ENCODE results near the gene PELI1.
A peak's percentile ranks its signal among the peaks of the same experiment; 100 is the strongest.

The PELI1 gene, protein sequence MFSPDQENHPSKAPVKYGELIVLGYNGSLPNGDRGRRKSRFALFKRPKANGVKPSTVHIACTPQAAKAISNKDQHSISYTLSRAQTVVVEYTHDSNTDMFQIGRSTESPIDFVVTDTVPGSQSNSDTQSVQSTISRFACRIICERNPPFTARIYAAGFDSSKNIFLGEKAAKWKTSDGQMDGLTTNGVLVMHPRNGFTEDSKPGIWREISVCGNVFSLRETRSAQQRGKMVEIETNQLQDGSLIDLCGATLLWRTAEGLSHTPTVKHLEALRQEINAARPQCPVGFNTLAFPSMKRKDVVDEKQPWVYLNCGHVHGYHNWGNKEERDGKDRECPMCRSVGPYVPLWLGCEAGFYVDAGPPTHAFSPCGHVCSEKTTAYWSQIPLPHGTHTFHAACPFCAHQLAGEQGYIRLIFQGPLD

DNA sequence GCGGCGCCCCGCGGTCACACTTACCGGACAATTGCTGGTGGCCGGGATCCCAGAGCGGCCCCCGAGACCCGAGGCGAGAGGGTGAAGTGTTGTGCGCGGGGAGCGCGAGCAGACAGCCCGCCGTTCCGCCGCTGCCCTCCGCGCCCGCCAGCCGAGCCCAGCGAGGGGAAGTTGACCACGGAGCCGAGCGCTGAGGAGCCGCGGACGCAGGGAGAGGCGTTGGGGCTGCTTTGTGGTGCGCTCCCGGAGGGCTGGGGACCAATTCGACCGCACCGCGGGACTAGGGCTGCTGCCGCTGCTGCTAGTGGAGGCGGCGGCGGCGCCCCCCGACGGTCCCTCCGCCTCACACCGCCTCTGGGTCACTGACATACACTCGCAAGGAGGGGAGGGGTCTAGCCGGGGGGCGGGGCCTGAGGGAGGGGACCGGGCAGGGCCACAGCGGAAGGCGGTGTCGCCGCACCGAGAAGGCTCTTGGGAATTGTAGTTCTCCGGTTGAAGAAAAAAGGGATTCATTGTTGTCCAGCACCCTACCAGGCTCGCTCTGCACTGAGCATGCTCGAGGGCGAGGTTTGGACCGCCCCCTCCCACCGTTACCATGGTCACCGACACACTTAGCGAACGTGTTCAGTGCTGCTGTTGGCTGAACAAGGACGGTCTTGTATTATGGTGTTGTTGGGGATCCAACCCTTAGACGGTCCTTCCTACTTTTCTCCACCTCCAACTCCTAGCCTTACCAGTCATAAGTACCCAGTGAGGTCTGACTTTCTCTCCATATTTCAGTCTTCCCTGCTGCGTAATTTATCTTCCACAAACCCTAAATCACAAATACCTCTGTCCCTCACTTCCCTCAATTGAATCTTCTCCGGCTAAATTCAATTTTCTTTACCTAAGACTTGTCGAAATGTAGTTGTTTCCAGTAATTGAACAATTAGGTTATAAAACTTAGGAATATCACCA lies at the start of gene PELI1:
Gene PELI1, minus strand, starts transcription at position 364 of the 957 bp plus-strand sequence. CDS start 36,110 bp downstream, outside the sequence.
- DNase-seq: peak; percentile 98 to 99

DNA sequence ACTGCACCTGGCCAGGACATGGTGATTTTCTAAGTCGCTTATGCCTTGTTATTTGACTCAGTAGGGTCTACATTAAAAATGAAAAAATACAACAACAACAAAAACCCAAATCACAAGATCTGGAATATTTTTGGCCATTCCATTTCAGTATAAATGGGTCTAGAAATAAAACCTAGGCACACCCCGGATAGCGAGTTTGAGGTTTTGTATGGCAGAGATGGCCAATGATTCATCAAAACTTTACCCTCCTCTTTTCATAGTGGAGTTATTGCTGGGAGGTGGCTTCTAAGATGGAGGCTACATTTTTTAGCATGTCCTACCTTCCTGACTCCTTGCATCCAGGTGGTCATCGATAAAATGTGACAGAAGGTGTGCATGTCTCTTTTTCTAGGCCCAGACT lies 49.3 kb upstream of the PELI1 start:
- DNase-seq: no peak

DNA sequence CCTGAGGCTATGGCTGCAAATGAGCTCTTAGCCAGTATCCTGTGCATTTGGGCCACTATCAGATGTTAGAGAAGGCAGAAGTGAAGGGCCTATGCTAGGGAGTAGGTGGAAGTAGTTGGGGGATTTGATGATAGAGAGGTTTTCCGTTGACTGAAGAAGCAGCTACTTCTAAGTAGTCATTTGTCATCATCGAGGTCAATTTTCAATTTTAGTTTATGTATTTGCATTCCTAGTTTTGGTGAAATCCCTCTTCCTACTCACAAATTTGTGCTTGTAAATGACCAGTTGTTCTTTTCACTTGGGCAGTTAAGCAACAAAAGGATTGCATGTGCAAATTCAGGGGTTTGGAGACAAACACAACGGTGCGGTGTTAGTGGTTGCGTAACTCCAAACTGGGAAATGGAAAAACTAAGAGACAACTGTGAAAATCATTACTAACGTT lies 48.5 kb upstream of the PELI1 start:
- DNase-seq: no peak

DNA sequence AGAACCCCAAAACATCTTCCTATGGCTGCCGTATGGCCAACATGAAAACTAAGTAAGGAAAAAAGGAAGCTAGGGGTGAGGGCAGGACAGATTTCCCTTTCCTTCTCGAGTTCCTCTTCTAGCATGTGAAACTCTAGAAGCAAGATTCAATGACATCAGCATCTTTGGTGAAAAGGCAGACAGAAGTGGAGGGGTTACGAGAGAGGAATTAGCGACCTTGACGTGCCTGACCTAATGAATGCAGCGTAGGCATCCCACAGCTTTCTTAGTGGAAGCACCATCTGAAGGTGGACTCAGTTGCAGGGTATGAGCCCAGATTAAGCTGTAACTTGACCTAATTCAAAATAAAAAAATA lies 47.9 kb upstream of the PELI1 start:
- DNase-seq: no peak

DNA sequence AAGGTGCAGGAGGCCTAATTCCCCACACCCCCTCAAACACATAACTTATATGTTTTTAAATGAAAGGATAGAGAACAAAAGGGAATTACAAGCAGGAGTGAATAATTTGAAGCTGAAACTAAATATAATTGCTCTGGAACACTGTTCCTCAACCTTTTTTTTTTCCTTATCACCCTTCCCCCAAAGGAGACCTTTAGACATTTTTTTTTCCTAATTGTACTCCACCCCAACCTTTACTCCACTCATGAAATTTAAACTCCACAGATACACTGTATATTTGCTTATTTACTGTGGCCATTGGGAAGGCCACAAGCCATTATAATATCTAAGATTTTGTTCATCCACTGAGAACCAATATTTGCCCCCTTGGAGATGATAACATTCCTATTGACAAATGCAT lies 45.4 kb upstream of the PELI1 start:
- no peak for DNase-seq

DNA sequence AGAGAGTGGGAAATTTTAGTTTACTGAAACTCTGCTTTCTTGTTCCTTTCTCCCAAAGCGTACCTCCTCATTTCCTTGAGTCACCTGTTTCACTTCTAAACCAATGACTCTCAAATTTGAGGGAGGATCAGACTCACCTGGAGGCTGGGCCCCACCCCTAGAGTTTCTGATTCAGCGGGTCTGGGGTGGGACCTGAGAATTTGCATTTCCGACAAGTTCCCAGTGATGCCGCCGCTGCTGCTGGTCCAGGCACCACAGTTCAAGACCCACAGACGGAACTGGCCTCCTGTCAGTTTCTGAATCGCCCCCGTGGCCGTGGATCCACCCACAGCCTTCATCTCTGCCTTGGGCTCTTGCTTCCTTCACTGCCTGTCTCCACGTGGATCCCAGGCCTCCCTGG lies 44.9 kb upstream of the PELI1 start:
- DNase-seq: no peak

DNA sequence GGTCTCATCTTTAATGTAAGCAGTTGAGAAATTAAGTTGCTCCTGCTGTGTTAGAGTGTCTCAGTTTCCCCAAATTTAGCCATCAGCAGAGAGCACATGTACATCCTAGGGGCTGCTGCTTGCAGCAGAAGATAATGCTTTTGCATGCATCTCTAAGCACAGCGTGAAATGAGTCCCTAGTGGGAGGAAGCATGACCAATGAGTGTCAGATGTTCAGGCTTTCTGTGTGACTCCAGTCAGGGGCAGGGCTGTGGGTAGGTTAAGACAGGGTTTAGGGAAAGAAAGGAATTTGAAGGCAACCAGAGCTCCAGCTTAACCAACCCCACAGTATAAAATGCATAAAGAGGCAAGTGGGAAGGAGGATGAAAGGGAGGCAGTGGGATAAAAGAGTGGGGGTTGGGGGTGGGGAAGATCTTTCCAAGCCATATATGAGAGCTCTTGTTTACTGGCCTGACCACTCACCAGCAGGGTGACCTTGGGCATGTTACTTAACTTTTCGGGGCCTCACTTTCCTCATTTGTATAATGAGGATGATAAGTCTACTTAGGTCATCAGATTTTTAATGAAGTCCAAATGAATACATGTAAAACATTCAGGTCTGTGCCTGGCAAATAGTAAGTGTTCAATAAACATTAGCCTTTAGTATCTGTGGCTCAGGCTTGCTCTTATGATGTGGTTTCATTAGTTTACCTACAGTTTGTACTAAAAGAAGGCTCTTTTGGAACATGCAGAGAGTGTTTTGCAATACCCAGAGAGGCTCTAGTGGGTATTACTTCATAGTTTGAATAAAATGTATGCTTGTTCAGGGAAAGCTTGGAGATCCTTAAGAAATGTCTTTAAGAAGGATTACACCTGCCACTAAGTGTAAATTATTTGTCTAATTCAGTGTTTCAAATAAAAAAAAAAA lies 42.7 kb upstream of the PELI1 start:
- DNase-seq: no peak

DNA sequence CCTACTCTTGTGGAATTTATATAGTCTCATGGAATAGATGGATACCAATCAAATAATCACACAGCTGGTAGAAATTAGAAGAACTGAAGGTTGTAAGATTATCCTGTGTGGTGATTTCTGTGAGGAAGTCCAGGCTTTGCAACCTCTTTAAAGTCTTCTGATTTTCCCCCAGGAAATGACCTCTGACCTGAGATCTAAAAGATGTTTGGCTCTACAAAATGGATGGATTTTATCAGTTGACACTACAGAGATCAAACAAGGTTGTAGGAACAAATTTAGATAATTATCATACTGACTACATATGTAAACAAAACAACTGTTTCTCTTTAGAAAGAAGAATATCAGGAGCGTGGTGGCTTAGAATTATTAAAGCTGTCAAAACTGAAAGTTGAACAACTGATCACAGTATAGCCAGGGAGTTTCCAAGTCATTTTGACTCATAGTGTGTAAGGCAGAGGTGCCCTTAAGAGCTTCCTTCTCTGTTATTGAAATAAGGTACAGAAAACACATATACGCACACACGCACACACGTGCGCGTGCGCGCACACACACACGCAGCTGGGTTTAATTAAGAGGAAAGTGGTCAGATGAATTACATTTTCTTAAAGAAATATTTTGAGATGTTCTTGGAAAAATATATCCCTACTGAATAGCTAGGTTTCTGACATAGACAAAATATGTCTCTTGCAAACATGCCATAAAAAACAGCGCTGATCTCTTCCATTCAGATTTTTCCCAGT lies 35.5 kb upstream of the PELI1 start:
- no peak for DNase-seq

DNA sequence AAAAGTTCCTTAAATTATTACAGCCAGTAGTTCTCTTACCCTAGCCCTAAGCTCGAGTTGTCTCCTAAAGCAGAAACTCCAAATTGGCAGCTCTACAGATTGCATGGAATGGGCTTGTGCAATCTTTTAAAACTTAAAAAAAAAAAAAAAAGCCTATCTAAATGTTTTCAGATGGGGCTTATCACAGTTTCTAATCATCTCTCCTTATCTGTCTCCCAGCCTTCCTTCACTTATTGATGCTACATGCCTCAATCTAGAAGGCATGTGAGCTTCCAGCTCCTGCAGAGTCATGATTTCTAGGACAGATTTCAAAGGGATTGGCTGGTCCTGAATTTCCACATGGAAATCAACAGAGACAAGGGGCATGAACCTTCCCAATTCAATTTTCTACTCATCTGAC lies 33.1 kb upstream of the PELI1 start:
- DNase-seq: no peak

DNA sequence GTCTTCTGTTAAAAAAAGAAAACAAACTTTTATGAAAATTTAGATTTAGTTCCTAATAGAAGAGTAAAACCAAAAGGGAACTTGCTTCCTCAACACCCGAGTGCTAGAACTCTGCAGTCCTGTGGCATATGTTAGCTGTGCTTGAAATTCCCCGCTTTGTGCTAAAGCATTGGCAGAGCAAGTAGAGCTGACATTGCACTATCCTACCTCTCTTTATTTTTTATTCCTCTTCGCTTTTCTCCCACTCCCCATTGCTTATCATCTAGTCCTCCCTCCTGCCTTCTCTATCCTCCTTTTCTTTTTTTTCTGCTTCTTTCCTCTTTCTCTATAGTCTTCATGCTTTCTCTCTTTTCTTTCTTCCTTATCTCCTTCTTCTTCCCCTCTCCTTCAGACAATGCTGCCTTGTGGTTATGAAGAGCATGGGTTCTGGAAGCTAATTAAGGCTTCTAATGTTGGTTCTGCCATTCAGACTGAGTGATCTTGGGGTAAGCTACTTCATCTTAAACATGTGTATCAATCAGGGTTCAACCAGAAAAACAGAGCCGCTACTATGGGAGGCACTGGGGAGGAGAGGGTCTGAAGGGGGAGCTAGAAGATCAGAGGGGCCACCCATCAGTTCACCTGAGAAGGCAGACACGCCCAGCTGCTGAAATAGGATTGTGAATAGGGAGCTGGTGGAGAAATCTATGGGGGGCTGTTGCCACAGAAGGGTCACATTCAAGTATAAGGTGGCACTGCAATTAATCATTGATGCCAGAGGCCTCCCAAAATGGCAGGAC lies 31.4 kb upstream of the PELI1 start:
- no peak for DNase-seq

DNA sequence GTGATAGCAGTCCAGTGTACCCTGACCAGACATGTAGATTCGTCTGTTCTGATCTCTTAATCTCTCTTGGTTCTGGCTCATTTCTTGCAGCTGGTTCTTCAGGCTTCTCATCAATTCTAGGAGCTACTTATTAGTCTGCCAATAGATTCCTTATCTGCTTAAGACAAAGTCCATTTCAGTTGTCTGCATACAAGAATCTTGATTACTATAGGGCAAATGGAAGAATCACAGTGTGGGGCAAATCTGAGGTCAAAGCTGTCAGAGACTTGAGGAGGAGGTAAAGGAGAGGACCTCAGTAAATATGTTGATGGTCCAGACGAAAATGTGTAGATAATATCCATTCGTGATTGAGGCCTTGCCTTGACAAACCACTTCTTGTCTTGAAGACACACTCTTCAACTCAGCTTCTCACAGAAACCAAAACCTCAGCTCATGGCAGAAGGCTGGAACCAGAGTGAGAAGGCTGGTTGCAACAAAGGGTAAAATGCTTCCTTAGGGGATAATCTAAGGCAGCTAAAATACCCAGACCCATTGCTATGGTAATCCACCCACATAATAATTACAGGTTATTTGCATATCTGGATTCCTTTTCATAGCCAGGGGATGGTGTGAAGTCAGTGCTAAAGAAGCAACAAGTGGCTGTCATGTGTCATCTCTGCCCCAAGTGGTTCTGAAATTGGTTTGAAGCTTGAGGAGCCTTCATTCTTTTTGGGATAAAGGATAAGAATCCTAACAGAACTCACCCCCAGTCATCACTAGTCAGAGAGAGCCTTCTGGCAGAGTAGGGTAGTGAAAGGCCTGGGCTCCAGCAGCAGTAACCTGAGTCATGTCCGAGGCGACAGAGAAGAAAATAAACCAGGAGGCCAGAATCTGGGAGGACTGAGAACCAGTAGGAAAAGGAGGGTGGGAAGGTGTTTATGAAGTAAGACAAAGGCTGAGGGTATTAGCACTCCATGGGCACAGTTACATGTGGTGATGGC lies 29.2 kb upstream of the PELI1 start:
- no peak for DNase-seq

DNA sequence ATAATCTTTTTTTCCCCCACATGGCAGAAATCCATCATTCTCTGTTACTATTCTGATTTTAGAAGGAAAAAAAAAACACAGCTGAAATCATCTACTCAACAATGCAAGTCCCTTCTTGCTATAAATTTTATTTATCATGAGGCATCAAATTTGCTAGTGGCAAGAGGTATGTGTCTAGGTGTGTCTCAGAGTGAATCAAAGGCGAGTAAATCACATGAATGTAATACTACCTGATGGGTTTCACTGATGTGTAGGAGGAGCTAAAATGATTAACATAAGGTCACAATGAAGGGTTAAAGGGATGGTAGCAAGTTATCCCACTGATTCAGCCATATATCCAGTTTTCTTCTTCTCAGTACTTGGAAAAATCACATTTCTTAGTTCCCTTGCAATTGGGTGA lies 24.5 kb upstream of the PELI1 start:
- no peak for DNase-seq

DNA sequence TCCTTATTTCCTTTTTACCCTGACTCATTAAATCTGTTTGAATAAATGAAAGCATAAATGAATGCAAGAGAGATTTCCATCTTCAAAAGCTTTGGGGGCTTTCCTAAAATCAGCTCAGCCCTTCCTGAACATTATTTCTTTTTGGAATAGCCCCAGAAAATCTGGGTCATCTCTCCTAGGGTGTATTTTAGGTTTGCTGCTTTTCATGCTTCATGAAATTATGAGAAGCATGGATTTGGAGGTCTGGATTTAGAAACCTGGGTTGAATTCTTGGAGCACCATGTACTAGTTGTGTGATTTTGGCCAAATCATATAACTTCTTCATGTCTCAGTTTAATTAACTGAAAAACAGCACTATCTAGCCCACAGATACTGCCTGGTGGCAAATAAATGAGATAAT lies 24.0 kb upstream of the PELI1 start:
- no peak for DNase-seq

DNA sequence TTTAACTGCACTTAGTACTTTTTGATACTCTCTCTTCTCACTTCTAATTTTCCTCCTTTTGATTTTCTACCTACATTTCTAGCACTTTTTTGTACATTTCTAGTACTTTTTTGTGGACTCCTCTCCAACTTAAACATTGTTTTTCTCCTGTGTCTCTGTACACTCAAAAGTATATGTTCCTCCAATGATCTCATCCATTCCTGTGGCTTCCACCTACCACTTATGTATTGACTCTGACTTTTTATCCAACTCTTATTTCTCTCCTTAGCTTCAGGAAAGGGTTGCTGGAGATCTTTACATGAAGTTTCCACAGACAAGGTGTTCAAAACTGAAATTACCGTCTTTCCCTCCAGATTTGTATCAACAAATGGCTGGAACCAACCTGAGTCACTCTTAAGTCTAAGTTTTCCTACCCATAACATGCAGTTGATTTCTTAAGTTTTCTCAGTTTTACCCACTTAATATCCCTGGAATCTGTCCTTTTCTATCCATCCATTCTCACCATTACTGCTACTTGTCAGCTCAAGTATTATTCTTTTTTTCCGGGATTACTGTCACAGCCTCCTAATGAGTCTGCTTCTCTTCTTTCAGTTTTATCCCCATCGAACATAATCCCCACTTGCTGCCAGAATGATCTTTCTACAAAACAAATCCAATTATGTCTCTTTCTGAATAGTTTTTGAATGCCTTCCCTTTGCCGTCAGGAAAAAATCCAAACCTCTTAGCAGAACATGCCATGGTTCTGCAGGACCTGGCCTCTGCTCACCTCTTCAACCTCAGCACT lies 22.6 kb upstream of the PELI1 start:
- no peak for DNase-seq

DNA sequence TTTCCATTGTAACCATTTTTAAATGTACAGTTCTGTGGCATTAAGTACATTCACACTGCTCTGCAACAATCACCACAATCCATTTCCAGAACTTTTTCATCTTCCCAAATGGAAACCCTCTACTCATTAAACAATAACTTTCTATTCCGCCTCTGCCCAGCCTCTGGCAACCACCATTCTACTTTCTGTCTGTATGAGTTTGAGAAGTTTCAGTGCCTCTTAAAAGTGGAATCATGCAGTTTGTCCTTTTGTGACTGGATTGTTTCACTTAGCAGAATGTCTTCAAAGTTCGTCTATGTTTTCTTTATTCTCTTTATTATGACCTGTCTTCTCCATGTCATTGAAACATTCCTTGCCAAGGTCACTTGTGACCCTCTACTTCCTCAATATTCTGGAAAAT lies 22.0 kb upstream of the PELI1 start:
- DNase-seq: no peak

DNA sequence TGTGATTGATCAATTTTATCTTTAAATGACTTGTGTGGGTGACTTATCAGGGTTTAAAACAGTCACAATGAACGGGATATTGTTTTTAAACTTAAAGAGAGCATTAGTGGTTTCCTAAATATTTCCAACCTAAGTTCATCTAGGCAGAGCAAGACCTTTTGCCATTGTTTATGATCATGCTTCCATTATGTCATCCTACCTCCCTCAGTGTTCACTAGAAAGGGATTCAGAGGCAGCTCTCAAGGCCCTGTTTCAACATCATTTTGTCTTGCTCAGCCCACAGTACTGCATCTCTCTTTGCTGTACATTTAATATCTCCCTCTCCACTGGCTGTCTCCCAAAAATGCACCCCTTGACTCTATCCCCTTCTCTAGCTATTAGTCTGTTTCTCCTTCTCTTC lies 21.5 kb upstream of the PELI1 start:
- no peak for DNase-seq

DNA sequence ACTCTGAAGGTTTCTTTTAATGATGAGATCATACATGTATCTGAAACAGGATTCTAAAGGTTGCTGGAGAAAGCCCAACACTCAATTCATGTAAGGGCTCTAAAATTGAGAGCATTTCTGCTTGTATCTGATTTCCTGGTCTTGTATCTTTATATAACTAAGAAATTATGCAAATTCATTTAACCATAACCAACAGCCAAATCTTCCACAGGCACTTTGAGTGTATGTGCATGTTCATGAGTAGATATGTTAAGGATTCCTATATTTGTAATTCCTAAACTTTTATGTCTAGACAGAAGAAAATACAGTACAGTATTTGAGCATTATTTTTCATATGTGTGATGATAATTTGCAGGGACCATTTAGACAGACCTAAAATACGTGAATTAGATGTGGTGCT lies 20.4 kb upstream of the PELI1 start:
- DNase-seq: no peak

DNA sequence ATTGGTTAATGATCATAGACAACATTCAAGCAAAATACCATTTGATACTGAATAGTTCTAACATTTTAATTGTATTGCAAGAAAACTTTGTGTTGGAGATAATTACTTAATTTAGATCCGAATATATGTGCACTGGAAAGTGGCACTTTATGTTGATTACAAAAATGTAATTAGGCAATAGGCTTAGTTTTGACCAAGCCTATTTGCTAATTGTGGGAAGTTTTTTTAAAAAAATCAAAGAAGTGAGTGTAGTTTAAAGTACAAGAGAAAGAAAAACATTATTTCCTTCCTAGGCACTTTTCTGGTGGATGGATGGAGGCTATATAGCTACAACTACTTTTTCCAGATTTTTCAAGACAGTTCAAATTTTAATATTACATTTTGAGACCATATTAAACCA lies 18.3 kb upstream of the PELI1 start:
- no peak for DNase-seq

DNA sequence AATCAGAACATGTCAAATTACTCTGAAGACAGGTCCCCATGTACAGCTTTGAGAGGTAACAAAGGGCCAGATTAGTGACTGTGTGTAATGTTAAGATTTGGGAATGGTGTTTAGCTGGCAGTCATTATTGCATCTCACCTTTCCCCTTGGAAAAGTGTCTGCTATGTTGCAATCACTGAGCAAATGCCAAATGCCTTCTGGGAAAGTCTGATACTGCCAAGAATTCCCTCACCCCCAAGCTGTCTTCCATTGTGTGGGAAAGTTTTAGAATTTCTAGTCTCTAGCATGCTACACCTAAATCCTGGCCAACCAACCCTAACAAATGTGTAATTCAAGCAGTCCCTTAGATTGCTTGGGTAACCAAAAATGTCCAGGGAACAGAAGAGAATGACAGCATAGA lies 13.6 kb upstream of the PELI1 start:
- DNase-seq: no peak

All from NCI-H187 (cell line).